HG03108 (cell line): ENCODE data around the gene FMNL2.

Experiments
- ATAC-seq: cut with Tn5 transposase; IDR thresholded peaks from one replicate; pipeline ENCODE4 v1.9.1; 2021; ENCODE audit warnings: moderate library complexity; ENCODE audit not compliant: unreplicated experiment

The FMNL2 gene

DNA sequence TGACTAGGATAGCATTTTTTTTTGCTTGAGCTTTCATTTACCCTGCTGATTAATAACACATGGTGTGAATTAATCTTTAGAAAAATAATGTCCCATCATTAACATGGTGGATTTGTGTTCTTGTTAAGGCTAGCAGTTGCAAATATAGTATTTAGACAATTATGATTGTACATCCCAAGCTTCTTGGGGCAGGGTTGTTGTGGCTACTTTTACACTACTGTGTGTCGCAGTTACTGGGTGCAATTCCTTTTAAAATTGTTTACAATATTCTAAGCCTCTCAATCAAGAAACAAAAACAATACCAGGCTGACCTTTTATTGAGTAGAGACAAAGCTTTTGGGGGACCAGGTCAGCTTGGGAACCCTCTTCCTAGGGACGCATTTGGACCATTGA is 2.5 kb downstream of the FMNL2 start:
- no peak for ATAC-seq

DNA sequence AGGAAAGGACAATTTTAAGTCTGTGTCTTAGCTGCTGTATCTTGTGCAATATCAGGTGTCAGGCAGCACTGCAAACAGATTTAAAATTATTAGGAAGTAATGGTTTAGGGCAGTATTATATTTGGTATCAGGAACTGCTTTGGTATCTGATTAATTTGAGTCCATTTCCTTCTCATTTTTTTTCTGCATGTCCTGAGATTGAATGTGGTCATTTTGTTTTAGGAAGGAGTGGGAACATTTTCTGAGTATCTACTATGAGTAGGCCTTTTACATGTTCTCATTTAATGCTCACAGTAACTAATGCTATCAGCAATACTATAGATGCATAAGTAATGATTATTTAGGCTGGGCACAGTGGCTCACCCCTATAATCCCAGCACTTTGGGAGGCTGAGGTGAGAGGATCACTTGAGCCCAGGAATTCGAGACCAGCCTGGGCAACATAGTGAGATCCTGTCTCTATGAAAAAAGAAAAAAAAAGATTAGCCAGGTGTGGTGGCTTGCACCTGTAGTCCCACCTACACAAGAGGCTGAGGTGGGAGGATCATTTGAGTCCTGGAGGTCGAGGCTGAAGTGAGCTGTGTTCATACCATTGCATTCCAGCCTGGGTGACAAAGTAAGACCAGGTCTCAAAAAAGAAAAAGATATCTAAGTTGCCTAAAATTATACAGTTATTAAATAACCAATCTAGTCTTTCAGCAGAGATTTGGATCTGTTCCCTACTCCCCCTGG is 4.7 kb downstream of the FMNL2 start:
- no peak for ATAC-seq

DNA sequence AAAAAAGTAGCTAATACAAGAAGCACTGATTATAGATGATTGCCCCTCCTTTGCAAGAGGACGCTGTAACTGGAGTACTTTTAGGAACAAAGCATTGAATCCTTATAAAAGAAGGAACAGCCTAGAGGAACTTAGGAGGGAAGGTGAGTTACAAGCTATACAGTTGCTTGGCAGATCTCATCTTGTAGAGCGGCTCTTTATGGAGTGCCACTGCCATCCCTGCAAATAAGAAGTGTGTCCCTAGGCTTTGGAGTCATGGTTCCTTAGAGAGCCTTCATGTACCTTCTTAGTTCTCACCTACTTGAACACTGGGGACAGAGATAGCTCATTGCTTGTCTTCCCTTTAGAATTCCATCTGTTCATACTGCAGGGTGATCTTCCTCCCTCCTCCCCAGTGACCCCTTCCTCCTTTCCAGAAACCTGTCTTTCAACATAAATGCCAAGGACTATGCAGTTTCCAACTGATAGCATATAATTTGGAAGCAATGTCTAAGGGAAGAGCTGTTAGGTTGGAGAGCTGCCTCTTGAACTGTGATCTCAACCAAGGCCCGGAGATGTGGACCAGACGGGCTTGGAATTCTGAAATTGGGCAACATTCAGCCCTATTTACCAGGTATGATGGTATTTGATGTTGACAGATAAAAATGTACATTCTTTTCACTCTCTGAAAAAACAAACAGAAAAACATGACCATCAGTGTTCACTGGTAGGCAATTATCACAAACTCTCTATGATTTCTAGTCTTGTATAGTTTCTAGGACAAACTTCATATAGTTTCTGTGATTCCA is 7.5 kb downstream of the FMNL2 start:
- no peak for ATAC-seq

DNA sequence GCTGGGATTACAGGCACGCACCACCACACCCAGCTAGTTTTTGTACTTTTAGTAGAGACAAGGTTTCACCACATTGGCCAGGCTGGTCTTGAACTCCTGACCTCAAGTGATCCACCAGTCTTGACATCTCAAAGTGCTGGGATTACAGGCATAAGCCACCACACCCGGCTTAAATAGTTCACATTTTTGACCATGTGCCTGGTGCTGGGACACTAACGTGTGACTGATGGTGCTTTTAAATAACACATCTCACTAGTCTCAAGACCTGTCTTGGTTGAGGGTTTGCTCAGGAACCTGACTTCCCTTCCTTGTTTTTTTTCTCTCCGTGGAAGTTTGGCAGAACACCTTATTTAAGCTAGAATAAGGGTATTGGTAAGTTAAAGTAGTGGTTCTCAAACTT is 8.5 kb downstream of the FMNL2 start:
- ATAC-seq: no peak

DNA sequence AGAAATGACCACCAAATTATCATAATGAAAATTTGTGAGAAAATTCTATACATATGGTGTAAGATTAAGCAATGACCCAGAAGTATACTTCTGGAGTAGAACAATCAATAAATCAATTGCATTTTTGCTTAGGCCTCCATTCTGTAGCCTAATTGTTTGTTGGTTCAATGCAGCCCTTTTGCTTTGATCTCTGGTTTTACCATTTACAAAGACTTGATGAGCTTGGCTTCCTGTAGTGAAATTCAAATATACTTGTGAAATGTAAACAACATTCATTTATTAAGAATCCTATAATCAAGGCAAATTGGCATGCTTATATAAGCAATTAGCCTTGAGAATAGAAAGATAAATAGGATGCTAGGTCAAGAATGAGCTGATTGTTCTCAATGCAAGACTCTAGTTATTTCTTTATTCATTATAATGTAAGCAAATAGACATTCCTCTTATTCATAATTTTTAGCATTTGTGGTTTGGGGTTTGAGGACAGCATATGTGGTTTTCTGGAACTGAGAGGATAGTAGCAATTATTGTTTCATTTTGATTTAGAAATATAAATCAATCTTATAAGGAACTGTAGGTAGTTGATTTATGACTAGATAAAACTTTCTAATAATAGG is 9.7 kb downstream of the FMNL2 start:
- no peak for ATAC-seq

DNA sequence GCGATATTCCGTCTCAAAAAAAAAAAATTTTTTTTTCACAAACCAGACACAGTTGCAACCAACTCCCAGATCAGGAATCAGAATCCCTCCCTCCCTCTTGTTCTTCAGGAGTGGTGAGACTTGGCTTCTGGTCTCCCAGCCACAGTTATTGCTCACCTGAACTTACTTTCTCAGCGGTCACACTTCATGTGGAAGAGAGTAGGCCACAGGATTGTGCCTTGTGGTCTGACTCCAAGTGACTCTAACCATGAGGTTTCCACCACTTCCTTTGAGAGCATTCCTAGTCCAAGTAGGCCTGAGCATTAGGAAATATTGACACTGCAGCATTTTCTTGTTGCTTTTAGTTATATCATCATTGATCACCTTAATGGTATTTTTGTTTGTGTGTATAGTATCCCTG is 12.1 kb downstream of the FMNL2 start:
- no peak for ATAC-seq

DNA sequence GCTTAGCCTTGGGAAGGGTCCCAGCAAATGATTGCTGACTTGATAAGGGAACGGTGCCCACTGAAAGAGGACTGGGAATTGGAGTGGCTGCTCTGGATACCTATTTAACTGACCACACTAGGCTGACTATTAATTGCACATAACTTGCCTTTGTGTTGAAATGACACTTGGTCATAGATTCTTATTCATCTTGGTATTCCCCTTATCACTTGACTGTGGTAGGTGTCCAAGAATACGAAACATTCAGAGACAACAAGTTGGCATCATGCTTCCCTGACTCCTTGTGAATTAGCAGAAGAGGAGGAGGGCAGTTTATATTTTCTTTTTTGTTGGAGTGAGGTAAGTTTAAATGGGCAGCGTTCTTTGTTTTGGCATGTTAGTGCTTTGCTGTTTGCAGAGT is 13.4 kb downstream of the FMNL2 start:
- no peak for ATAC-seq

DNA sequence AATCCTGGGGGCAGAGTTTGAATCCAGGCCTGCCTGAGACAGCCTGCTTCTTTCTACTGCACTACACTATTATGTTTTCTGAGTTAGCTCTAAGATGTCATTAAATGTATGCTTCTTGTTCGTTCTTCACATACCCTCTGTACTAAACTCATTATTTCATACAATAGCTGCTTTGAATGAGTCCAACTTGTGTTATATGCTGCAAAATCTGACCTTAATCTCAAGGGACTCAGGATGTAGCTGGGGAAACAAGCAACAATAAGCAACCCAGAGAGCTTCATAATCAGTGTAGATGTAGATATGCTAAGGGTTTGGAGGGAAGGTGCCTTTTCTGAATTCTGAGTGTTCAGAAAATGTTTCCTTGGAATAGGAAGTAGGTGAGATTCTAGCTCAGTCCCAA is 14.4 kb downstream of the FMNL2 start:
- ATAC-seq: no peak

DNA sequence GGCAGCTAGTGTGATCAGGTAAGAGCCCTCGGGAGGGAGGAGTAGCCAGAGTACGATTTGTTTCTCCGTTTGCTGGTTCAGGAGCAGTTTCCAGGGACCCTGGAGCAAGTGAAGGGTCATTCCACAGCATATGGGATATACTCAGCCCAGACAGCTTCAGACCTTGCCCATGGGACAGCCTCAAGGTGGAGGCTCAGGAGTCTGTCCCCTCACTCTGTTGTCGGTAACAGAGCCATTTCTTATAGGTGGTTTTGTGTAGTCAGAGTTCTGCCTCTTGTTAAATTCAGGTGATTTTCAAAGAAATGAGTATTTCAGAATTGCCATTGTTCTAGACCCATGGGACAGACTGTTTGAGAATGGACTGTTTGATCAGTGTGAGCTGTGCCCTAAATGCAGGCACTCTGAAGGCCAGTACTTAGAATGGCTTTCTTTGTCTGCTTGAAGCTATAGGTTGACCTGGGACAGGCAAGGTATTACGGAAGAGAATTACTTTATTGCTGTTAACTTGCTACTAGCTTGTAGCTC is 15.2 kb downstream of the FMNL2 start:
- ATAC-seq: no peak

DNA sequence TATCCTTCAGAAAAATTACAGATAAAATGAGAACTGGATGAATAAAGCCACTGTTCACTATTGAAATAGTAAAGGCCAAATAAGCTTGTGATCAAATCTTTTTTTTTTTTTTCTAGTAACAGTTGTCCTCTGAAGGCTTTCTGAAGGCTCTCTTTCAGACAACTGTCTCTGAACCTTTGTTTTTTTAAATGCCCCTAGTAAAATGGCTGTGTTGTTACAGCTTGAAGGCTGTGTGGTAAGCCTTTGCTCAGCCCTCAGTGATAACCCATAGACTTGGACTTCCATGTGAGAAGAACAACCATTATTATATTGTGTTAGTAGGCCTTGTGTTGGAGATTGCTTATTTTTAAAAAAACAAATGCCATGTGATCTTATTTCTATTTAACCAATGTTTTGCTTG is 17.6 kb downstream of the FMNL2 start:
- no peak for ATAC-seq

DNA sequence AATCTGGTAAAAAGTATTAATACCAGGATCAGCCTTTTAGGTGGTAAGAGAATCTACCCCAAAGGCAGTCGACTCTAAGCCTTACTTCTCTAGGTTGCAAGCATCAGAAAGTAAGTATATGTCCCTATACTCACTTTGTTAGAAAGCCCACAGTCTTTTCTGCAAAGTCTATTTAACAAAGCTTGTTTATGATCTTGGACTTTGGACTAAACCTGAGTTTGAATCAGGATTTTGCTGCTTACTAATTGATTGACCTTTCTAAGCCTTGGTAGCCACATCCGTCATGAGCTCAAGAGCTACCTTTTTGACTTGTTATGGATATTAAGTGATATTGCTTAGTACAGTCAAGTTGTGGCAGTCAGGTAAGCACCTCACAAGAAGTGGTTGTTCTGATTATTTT is 18.4 kb downstream of the FMNL2 start:
- no peak for ATAC-seq

DNA sequence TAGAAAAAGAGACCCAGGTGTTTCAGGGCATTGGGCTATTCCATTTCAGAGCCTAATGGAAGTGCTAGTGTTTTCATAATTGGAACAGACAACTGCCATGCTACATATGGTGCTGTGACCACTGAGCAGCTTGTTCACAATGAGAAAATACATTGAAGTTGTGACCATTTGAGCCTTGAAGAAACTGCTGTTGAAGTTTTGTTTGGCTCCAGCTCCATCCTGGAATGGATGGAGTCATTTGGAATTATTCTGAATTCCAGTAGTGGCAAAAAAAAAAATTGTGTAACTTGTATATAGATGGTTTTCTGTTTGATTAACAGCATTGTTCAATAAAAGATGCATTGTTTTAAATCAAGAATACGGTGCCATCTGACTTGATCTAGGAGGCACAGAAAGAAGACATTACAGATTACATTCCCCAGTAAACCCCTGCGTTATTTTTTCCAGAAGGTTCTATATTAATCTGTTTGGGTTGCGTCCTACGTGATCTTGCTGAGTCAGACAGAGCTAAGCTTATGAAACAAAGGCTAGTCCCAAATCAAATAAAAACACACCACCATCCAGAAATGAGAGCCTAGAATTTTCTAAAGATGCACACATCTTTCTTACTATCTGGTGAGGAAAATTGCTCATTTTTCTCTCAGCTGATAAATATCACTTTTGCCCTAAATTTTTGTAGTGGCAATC is 19.2 kb downstream of the FMNL2 start:
- no peak for ATAC-seq

DNA sequence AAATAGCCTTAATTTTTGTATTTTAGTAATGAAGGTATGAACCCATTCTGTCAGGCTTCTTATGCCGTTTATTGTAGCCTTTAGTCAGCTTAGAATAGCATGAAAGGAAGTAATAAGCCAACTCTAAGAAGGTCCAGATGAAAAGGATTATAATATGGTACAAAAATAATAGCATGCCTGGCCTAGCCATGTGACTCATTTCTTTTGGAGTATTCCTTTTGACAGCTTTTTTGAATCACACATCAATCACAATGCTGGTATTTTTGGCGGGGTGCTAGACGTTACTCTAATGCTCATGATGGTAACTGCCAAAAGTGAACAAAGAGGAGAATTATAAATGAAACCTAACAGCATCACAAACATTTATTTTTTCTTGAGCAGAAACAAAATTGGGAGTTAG is 19.9 kb downstream of the FMNL2 start:
- no peak for ATAC-seq

DNA sequence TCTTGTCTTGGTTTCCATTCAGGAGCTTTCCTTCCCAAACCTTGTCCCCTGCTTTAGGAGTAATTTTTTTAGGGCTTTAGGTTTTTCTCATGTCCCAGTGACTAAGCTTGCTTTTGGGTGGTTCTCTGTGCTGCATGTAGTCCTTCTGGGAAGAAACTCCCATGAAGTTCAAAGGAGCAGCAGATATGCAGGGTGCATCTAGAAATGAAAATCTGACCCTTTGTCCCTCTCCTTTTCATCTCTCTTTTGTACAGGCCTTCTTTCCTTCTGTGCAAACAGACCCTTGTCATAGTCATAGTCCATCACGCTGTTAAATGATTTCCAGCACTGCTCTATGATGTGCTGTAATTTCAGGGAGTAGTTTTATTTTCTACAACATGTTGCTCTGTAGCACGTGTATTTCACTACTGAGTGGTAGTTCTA is 20.4 kb downstream of the FMNL2 start:
- ATAC-seq: no peak

DNA sequence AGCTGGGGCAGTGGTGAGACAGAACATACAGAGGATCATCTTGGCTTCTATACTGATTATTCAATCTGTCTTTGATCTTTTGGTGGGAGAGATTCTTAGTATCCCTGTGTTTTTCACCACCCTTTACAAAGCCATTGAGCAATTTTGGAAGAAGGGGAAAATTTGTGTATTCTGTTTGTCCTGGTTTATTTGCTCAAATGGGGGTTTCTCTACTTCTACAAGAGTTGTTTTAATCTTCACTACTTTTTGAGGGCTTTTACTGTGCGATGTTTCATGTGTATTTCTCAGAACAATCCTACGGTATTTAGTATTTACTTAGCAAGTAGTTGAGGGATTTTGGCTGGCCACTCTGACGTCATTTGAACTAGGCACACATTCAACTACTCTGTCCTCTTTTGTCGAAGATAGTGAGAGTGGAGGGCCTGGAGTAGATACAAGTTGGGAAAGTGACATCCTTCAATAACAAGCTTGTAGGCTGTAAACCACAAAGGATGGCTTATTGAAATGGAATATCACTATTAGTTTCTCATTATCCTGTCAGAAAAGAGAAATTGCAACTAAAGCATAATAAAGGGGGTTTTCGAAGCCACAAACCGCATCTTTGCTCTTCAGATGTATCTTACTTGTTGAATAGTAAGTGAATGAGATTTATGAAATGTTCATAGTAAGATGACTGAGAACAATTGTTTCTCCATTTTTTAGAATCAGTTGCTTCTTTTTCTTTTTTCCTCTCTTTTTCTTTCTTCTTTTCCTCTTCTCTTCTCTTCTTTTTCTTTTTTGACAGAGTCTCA is 24.8 kb downstream of the FMNL2 start:
- peak; percentile 57 for ATAC-seq

DNA sequence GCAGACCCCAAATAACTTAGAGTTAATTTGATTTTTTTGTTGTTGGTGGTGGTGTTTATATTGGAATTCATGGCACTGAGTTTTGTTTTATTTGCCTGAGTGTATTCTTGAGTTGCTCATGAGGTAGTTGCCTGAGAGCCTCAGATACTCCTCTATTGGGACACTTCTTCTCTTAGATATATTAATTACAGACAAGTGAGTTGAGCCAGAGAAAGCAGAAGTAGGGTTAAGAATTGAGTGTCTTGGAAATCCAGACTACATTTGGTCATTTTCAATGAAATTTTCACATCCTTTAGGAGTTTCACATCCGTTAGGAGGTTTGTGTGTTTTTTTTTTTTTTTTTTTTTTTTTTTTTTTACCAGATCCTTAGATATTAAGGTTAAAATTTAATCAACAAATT is 29.0 kb downstream of the FMNL2 start:
- ATAC-seq: no peak

DNA sequence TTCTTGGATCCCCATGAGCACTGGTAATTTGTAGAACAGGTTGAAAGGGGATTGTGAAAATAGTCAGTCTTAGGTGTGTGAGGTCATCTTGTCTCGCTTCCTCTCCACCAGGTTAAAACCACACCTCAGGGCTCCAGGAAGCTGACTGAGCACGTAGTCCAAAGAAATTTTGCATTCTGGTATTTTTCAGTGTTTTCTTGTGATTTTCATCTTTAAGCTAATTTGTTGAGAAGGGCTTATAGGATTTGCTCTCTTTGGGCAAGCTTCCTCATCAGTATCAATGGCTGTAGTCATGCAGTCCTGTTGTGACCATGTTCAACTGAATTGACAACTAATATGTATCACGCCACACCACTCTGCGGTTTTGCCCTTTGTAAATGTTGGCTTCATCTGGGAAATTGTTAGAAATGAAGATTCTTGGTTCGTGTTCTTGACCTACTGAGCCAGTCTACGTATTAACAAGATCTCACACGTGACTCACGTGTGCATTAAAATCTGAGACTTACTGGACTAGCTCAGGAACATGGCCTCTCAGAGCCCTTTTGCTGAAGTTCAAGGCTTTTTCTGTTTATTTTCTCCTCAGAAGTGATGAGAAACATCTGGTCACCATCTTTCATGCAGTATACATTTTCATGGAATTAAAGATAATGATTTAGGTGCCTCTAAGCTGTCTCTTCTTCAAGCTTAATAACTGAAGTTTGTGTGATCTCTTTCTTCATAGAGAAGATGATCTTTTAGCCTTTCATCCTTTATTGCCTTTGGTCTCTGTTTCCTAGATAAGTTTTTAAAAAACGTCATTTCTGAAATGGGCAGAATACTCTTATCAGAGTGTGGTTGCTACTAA is 32.8 kb downstream of the FMNL2 start:
- ATAC-seq: peak; percentile 84

DNA sequence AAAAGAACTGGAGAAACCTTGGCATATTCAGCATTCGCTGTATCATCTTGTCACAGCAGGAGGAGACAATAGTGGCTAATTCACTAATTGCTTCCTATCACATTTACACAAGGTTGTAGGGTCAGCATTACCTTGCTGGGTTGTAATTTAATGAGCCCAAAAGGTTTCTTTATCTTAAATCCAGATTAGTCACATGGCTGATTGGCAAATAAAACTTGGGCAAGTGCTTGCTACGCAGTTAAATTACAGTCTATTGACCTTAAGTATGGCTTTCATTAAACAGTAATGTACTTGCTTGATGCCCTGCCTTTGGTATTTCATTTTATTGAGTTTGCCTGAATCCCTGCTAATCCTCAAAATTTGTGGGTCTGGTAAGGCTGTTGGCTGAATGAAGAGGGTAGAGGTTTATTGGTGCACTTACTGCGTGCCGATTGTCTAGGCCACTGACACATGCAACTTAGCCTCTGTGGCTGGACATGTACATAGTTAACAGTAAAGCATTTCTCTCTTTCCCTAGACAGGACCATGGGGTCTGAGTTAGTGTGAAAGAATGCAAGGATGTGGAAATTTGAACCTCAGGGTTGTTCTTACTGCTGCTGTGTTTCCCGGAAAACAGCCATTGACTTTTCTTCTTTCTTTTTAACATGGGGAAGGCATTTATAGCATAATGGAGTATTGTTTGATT is 34.3 kb downstream of the FMNL2 start:
- no peak for ATAC-seq

DNA sequence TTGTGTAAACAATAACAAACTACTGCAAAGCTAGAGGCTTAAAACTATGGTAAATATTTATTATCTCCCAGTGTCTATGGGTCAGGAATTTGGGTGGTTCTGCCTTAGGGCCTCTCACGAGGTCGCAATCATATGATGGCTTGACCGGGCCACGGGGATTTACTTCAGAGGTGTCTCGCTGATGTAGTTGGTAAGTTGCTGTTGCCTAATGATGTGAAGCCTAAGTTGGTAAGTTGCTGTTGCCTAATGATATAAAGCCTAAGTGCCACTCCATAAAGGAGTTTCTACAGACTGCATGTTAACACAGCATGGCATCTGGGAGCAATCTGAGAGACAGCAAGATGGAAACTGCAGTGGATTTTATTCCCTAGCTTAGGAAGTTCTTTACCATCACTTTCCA is 35.8 kb downstream of the FMNL2 start:
- ATAC-seq: no peak
